Naive thymus-derived CD4-positive, alpha-beta T cell (primary cell): ENCODE data around the gene FILIP1. TPM values are rescaled to one million over a fixed set of nuclear protein-coding genes. Genes with fewer than 3 reads are reported as not detected.

Experiments
- ATAC-seq: fragments of 150-1000 bp; cut with Tn5 transposase; 2 replicates; pipeline ENCODE4 v1.10.0; 2021; ENCODE audit warnings: mild to moderate bottlenecking, moderate library complexity
- CTCF ChIA-PET: fragments of 350-600 bp; sonication (Branson Sonifier 250); formaldehyde crosslinking; loops from one replicate; lab custom pipeline; 2021; ENCODE audit warnings: antibody characterized with exemption; lab: Charles Lee
- POLR2A ChIA-PET: fragments of 350-600 bp; sonication (Branson Sonifier 250); formaldehyde crosslinking; loops from one replicate; lab custom pipeline; 2021; ENCODE audit warnings: antibody characterized with exemption, inconsistent platforms; lab: Charles Lee
- DNase-seq, 9 donors: peaks; one replicate each; pipeline versions ENCODE4 v3.0.0 to v3.0.0-alpha.2; 2020 to 2022; ENCODE audit warnings: mixed read lengths in 1 of 9
- H3K27ac ChIP-seq: one replicate; pipeline ENCODE4 v1.7.0; 2013; ENCODE audit warnings: mild to moderate bottlenecking, low read depth, low read length, moderate library complexity
- H3K27me3 ChIP-seq, 2 donors: one replicate each; pipeline ENCODE4 v1.7.0; 2013; ENCODE audit warnings: low read length in 2 of 2, mild to moderate bottlenecking in 2 of 2, moderate library complexity in 2 of 2; ENCODE audit not compliant: control insufficient read depth in 2 of 2, insufficient read depth in 2 of 2
- H3K36me3 ChIP-seq, 3 experiments: 1 replicate in 2 of 3; 2 replicates in 1 of 3; pipeline ENCODE4 v1.7.0; 2013; ENCODE audit warnings: low read length in 3 of 3, mild to moderate bottlenecking in 3 of 3, moderate library complexity in 1 of 3; ENCODE audit not compliant: insufficient read depth in 3 of 3, control insufficient read depth in 2 of 3
- H3K4me1 ChIP-seq, 2 donors: one replicate each; pipeline ENCODE4 v1.7.0; 2013; ENCODE audit warnings: low read length in 2 of 2, mild to moderate bottlenecking in 2 of 2, moderate library complexity in 1 of 2; ENCODE audit not compliant: control insufficient read depth in 2 of 2, insufficient read depth in 2 of 2
- H3K4me3 ChIP-seq: 2 replicates; pipeline ENCODE4 v1.7.0; 2013; ENCODE audit warnings: mild to moderate bottlenecking, low read length
- H3K9me3 ChIP-seq, 3 experiments: 1 replicate in 2 of 3; 2 replicates in 1 of 3; pipeline ENCODE4 v1.7.0; 2013; ENCODE audit warnings: low read length in 3 of 3; ENCODE audit not compliant: control insufficient read depth in 2 of 3
- H3K27ac Mint-ChIP-seq, 9 donors: one replicate each; pipeline ENCODE4 v1.8.0; 2020 to 2022; ENCODE audit warnings: mixed read lengths in 9 of 9, mild to moderate bottlenecking in 8 of 9, moderate library complexity in 5 of 9, inconsistent platforms in 2 of 9
- H3K27me3 Mint-ChIP-seq, 5 donors: one replicate each; pipeline ENCODE4 v1.8.0; 2021 to 2022; ENCODE audit warnings: mixed read lengths in 5 of 5, mild to moderate bottlenecking in 1 of 5
- H3K36me3 Mint-ChIP-seq, 5 donors: one replicate each; pipeline ENCODE4 v1.8.0; 2020 to 2022; ENCODE audit warnings: mixed read lengths in 5 of 5, mild to moderate bottlenecking in 3 of 5, inconsistent platforms in 1 of 5
- H3K4me1 Mint-ChIP-seq, 7 donors: one replicate each; pipeline ENCODE4 v1.8.0; 2020 to 2022; ENCODE audit warnings: mixed read lengths in 7 of 7, mild to moderate bottlenecking in 3 of 7, inconsistent platforms in 1 of 7
- H3K4me3 Mint-ChIP-seq, 10 donors: one replicate each; pipeline ENCODE4 v1.8.0; 2020 to 2022; ENCODE audit warnings: mild to moderate bottlenecking in 10 of 10, mixed read lengths in 10 of 10, moderate library complexity in 6 of 10, inconsistent platforms in 2 of 10
- H3K9me3 Mint-ChIP-seq, 11 donors: one replicate each; pipeline ENCODE4 v1.8.0; 2020 to 2022; ENCODE audit warnings: mixed read lengths in 11 of 11, mild to moderate bottlenecking in 4 of 11, inconsistent platforms in 1 of 11, moderate library complexity in 1 of 11
- intact Hi-C, 2 donors: fragments of 100-400 bp; cut with micrococcal nuclease; formaldehyde crosslinking; loops; one replicate each; pipeline ENCODE4 v1.15.1; 2023
- polyA plus RNA-seq, 2 donors: library from polyadenylated mRNA; unstranded; fragments of 300-500 nt; fragmentation: Illumina TruSeq; gene quantifications; one replicate each; pipeline ENCODE4 v1.2.3, GENCODE V29; 2021
- total RNA-seq, 6 experiments: library from RNA in 5 of 6; stranded (reverse) in 5 of 6; gene quantifications; 1 replicate in 5 of 6; 2 replicates in 1 of 6; pipeline ENCODE4 v1.2.3 and lab custom pipeline; 2021 to 2026

The FILIP1 gene
- total and polyA plus RNA-seq, 7 experiments from 2014 or later = 0.08 to 0.15 (median 0.12) TPM; not detected in 4

- Histone ChIP-seq H3K27me3 (no peaks in the 10 kb centered on the region), H3K4me3 (no peak overlapping the region), H3K9me3 (no peaks in the 10 kb centered on the region), H3K4me1 (peaks cover 0 to 12% of the 10 kb centered on the region in 2 donors), H3K36me3 (no peaks in the 10 kb centered on the region), H3K27ac (no peak overlapping the region)
- no peak overlapping the region for H3K27ac Mint-ChIP-seq
- POLR2A ChIA-PET = no interaction called here
- intact Hi-C loops = loop anchor here in 1 of 2 donors (2.0 kb wide), 2 partner anchors 103 to 255 kb away; partner anchors contain the start of genes COX7A2 and SENP6
- ATAC-seq = no peak
- H3K4me3 Mint-ChIP-seq = no peak overlapping the region
- H3K27me3 Mint-ChIP-seq = peaks cover 21 to 59% (median 27%) of the 10 kb centered on the region in 5 donors
- DNase-seq = no peak
- peaks cover 0 to 17% (median 0%) of the 10 kb centered on the region in 7 donors for H3K4me1 Mint-ChIP-seq
- H3K9me3 Mint-ChIP-seq = no peaks in the 10 kb centered on the region
- CTCF ChIA-PET = no interaction called here
- no peaks in the 10 kb centered on the region for H3K36me3 Mint-ChIP-seq
These were observed 4.4 kb upstream of the FILIP1 start for GRCh38 chr6:75497994-75498393.

- Mint-ChIP-seq H3K4me1 (peaks cover 0 to 17% (median 0%) of the 10 kb centered on the region in 7 donors), H3K27ac (no peak overlapping the region), H3K36me3 (peaks cover 0 to 2% (median 0%) of the 10 kb centered on the region in 5 donors), H3K4me3 (no peak overlapping the region), H3K9me3 (no peaks in the 10 kb centered on the region), H3K27me3 (peaks cover 35 to 71% (median 42%) of the 10 kb centered on the region in 5 donors)
- Histone ChIP-seq H3K9me3 (no peaks in the 10 kb centered on the region), H3K4me3 (no peak overlapping the region), H3K36me3 (no peaks in the 10 kb centered on the region), H3K4me1 (peaks cover 0 to 12% of the 10 kb centered on the region in 2 donors), H3K27ac (no peak overlapping the region), H3K27me3 (peaks cover 0 to 4% of the 10 kb centered on the region in 2 donors)
- DNase-seq = no peak
- ChIA-PET POLR2A (no interaction called here), CTCF (no interaction called here)
- intact Hi-C loops = no loop called here
- no peak for ATAC-seq
These were observed 1.4 kb upstream of the FILIP1 start for GRCh38 chr6:75495011-75495410.

- POLR2A ChIA-PET = no interaction called here
- Mint-ChIP-seq H3K27me3 (peaks cover 35 to 69% (median 42%) of the 10 kb centered on the region in 5 donors), H3K36me3 (peaks cover 0 to 2% (median 0%) of the 10 kb centered on the region in 5 donors), H3K27ac (no peak overlapping the region), H3K9me3 (no peaks in the 10 kb centered on the region), H3K4me1 (peaks cover 0 to 17% (median 0%) of the 10 kb centered on the region in 7 donors), H3K4me3 (no peak overlapping the region)
- no peaks in the 10 kb centered on the region for H3K36me3 ChIP-seq
- H3K27me3 ChIP-seq = peaks cover 0 to 4% of the 10 kb centered on the region in 2 donors
- CTCF ChIA-PET = no interaction called here
- DNase-seq (no peak), ATAC-seq (no peak)
- H3K4me3 ChIP-seq = no peak overlapping the region
- H3K9me3 ChIP-seq = no peaks in the 10 kb centered on the region
- H3K4me1 ChIP-seq = peaks cover 0 to 12% of the 10 kb centered on the region in 2 donors
- no peak overlapping the region for H3K27ac ChIP-seq
- intact Hi-C loops = no loop called here
These were observed 690 bp upstream of the FILIP1 start for GRCh38 chr6:75494290-75494689.

GRCh38 chr6:75492386-75493153 lies 1.0 kb downstream of the FILIP1 start:
- intact Hi-C loops = no loop called here
- Mint-ChIP-seq H3K27me3 (peaks cover 48 to 77% (median 54%) of the 10 kb centered on the region in 5 donors), H3K36me3 (peaks cover 0 to 2% (median 0%) of the 10 kb centered on the region in 5 donors), H3K27ac (no peak overlapping the region), H3K9me3 (no peaks in the 10 kb centered on the region), H3K4me1 (peaks cover 0 to 14% (median 0%) of the 10 kb centered on the region in 7 donors), H3K4me3 (no peak overlapping the region)
- no peaks in the 10 kb centered on the region for H3K9me3 ChIP-seq
- POLR2A ChIA-PET = no interaction called here
- no peak overlapping the region for H3K27ac ChIP-seq
- H3K4me3 ChIP-seq = no peak overlapping the region
- no peak for DNase-seq
- H3K4me1 ChIP-seq = peaks cover 0 to 12% of the 10 kb centered on the region in 2 donors
- H3K27me3 ChIP-seq = peaks cover 0 to 4% of the 10 kb centered on the region in 2 donors
- CTCF ChIA-PET = no interaction called here
- no peaks in the 10 kb centered on the region for H3K36me3 ChIP-seq
- ATAC-seq = no peak

GRCh38 chr6:75491291-75491690 lies 2.3 kb downstream of the FILIP1 start:
- CTCF ChIA-PET = no interaction called here
- Histone ChIP-seq H3K27ac (no peak overlapping the region), H3K27me3 (peaks cover 0 to 4% of the 10 kb centered on the region in 2 donors), H3K4me3 (no peak overlapping the region), H3K36me3 (no peaks in the 10 kb centered on the region), H3K4me1 (peaks cover 0 to 8% of the 10 kb centered on the region in 2 donors), H3K9me3 (no peaks in the 10 kb centered on the region)
- Mint-ChIP-seq H3K27me3 (peaks cover 49 to 81% (median 56%) of the 10 kb centered on the region in 5 donors), H3K4me1 (peaks cover 0 to 11% (median 0%) of the 10 kb centered on the region in 7 donors), H3K27ac (no peak overlapping the region), H3K36me3 (peaks cover 0 to 2% (median 0%) of the 10 kb centered on the region in 5 donors), H3K4me3 (no peak overlapping the region), H3K9me3 (no peaks in the 10 kb centered on the region)
- intact Hi-C loops = no loop called here
- ATAC-seq (no peak), DNase-seq (no peak)
- POLR2A ChIA-PET = no interaction called here

- Mint-ChIP-seq H3K36me3 (peaks cover 0 to 2% (median 0%) of the 10 kb centered on the region in 5 donors), H3K4me1 (peaks cover 0 to 5% (median 0%) of the 10 kb centered on the region in 7 donors), H3K4me3 (no peak overlapping the region), H3K9me3 (no peaks in the 10 kb centered on the region), H3K27me3 (peaks cover 43 to 85% (median 53%) of the 10 kb centered on the region in 5 donors), H3K27ac (no peak overlapping the region)
- peaks cover 0 to 2% of the 10 kb centered on the region in 2 donors for H3K4me1 ChIP-seq
- intact Hi-C loops = no loop called here
- ATAC-seq (no peak), DNase-seq (no peak)
- ChIA-PET CTCF (no interaction called here), POLR2A (no interaction called here)
- no peaks in the 10 kb centered on the region for H3K36me3 ChIP-seq
- H3K9me3 ChIP-seq = no peaks in the 10 kb centered on the region
- H3K27ac ChIP-seq = no peak overlapping the region
- peaks cover 0 to 4% of the 10 kb centered on the region in 2 donors for H3K27me3 ChIP-seq
- no peak overlapping the region for H3K4me3 ChIP-seq
These were observed 2.9 kb downstream of the FILIP1 start for GRCh38 chr6:75490706-75491105.
